ENCODE data around the gene VCAN. TPM values are rescaled to one million over a fixed set of nuclear protein-coding genes. Genes with fewer than 3 reads are reported as not detected.

The VCAN gene
- total RNA-seq, 4 donors from 2014 or later, result 21.2 to 44.1 (median 36.5) TPM

DNA sequence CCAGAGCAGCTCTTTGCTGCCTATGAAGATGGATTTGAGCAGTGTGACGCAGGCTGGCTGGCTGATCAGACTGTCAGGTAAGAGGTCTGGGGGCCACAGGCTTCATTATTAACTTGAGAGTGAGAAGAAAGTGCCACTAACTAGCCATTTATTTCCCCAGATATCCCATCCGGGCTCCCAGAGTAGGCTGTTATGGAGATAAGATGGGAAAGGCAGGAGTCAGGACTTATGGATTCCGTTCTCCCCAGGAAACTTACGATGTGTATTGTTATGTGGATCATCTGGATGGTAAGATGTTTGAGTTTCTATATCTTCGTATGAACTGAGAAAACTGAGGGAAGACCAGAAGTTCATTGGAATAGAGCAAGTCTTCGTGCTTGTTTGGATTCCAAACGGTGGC lies 22.1 kb downstream of the VCAN start:
- WGBS, 2 donors, result 91 to 92% methylated on average over 7 of the region's 7 CpGs
- intact Hi-C loops (cut with DNase I; ENCODE audit: low total_unique reads), result no loop called here

DNA sequence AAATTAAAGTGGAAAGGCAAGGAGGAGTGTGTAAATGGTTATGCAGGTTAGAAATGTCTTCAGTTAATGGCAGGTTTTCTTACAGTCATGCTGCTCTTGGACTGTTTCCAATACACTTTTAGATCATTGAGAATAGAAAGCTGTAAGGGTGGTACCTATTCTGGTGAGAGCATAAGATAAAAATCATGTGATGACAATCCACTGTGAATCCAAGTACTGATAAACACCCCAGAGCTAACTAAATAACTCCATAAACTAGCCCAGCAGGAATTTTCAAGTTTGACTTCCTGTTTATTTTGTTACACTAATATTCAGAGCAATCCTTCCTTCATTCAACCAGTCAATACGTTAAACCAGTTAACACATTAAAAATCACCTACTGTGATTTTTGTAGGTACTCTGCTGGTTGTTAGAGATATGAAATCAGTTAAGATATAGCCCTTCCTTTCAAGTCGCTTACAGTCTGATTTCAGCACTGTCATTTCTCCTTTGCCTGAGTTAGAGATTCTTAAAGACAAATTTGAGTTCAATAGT lies 22.6 kb downstream of the VCAN start:
- TF ChIP-seq, protein P1, sequence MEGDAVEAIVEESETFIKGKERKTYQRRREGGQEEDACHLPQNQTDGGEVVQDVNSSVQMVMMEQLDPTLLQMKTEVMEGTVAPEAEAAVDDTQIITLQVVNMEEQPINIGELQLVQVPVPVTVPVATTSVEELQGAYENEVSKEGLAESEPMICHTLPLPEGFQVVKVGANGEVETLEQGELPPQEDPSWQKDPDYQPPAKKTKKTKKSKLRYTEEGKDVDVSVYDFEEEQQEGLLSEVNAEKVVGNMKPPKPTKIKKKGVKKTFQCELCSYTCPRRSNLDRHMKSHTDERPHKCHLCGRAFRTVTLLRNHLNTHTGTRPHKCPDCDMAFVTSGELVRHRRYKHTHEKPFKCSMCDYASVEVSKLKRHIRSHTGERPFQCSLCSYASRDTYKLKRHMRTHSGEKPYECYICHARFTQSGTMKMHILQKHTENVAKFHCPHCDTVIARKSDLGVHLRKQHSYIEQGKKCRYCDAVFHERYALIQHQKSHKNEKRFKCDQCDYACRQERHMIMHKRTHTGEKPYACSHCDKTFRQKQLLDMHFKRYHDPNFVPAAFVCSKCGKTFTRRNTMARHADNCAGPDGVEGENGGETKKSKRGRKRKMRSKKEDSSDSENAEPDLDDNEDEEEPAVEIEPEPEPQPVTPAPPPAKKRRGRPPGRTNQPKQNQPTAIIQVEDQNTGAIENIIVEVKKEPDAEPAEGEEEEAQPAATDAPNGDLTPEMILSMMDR (IDR thresholded peaks at IDR 0.05), result no peak
- TF ChIP-seq POLR2A (IDR thresholded peaks at IDR 0.05), result no peak
- no peak for DNase-seq (ENCODE audit: low spot score in 2 of 2)
- intact Hi-C loops (cut with DNase I; ENCODE audit: low total_unique reads), result no loop called here
- H3K4me3 ChIP-seq (ENCODE audit: low read depth, poor library complexity, severe bottlenecking), result no peak overlapping the region
- WGBS, 2 donors, result 81 to 83% methylated on average over 2 of the region's 2 CpGs

More for the DNA sequence above, 22.1 kb downstream of the VCAN start:
- TF ChIP-seq POLR2A (IDR thresholded peaks at IDR 0.05), result no peak
- TF ChIP-seq, protein P1 (IDR thresholded peaks at IDR 0.05), result no peak
- no peak for DNase-seq (ENCODE audit: low spot score in 2 of 2)
- H3K4me3 ChIP-seq (ENCODE audit: low read depth, poor library complexity, severe bottlenecking), result no peak overlapping the region

- intact Hi-C loops (cut with DNase I; ENCODE audit: low total_unique reads), result no loop called here
- DNase-seq (ENCODE audit: low spot score in 2 of 2), result no peak
- WGBS, 2 donors, result 83 to 85% methylated on average over 4 of the region's 4 CpGs
- no peak for TF ChIP-seq POLR2A (IDR thresholded peaks at IDR 0.05)
- TF ChIP-seq, protein P1 (IDR thresholded peaks at IDR 0.05), result no peak
- no peak overlapping the region for H3K4me3 ChIP-seq (ENCODE audit: low read depth, poor library complexity, severe bottlenecking)
Measured at GRCh38 chr5:83494666-83495065, 23.1 kb downstream of the VCAN start.

DNA sequence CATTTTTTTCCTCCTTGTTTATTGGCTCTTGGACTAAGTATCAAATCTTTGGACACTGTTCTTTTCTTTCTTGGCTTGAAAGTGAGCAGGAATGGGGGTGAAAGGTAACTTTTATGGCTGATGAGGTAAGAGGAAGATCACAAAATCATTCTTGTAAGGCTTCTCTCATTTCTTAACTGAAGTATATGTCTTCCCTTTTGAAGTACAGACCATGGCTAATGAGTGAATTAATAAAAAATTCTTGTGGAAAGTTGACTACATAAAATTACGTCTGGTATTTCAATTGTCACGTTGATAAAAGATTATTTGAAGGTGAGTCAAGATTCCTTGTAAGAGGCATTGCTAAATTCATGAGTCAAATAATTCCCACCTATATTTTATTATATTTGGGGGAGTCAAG lies 25.1 kb downstream of the VCAN start:
- no peak for TF ChIP-seq POLR2A (IDR thresholded peaks at IDR 0.05)
- 83% methylated on average over 2 of the region's 2 CpGs for WGBS, 2 donors
- intact Hi-C loops (cut with DNase I; ENCODE audit: low total_unique reads), result no loop called here
- no peak overlapping the region for H3K4me3 ChIP-seq (ENCODE audit: low read depth, poor library complexity, severe bottlenecking)
- DNase-seq (ENCODE audit: low spot score in 2 of 2), result no peak

DNA sequence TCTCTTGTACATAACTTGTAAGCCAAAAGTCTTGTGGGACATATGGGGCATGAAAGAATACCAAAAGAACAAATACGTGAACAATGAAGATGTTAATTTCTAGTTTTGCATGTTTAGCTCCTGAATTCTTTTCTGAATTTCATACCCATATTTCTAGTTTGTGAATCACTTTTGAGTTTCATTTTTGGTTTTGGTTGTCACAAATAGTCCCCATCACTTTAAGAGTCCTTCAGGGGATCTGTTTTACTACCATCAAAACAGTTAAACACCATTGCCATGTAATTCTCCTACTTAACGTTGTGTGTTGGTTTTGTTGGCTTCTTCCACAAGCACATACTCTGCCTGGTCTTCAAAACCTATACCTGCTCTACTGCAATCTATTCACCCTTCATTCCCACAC lies 27.0 kb downstream of the VCAN start:
- DNase-seq (ENCODE audit: low spot score in 2 of 2), result no peak
- TF ChIP-seq, protein P1 (IDR thresholded peaks at IDR 0.05), result no peak
- no peak for TF ChIP-seq POLR2A (IDR thresholded peaks at IDR 0.05)
- intact Hi-C loops (cut with DNase I; ENCODE audit: low total_unique reads), result no loop called here
- 73 to 78% methylated on average over 2 of the region's 2 CpGs for WGBS, 2 donors
- no peak overlapping the region for H3K4me3 ChIP-seq (ENCODE audit: low read depth, poor library complexity, severe bottlenecking)

GRCh38 chr5:83503662-83504061 lies 32.1 kb downstream of the VCAN start:
- no peak for TF ChIP-seq POLR2A (IDR thresholded peaks at IDR 0.05)
- TF ChIP-seq, protein P1 (IDR thresholded peaks at IDR 0.05), result no peak
- H3K4me3 ChIP-seq (ENCODE audit: low read depth, poor library complexity, severe bottlenecking), result no peak overlapping the region
- intact Hi-C loops (cut with DNase I; ENCODE audit: low total_unique reads), result no loop called here

More at GRCh38 chr5:83503662-83504061, 32.1 kb downstream of the VCAN start:
- no peak for DNase-seq (ENCODE audit: low spot score in 2 of 2)
